ENCODE measurements around the gene THRAP3. TPM values are rescaled to one million over a fixed set of nuclear protein-coding genes. Genes with fewer than 3 reads are reported as not detected.
A peak's percentile ranks its signal among the peaks of the same experiment; 100 is the strongest.

THRAP3 gene
- total RNA-seq, 1 experiment from 2014 or later = 97.5 TPM

- TF ChIP-seq CTCF (IDR thresholded peaks at IDR 0.05; ENCODE audit: unreplicated experiment) = no peak
- Mint-ChIP-seq H3K36me3 (ENCODE audit: insufficient read depth, unreplicated experiment) (peaks cover 59% of the 10 kb centered on the region), H3K4me3 (ENCODE audit: low read depth, unreplicated experiment) (no peak overlapping the region), H3K27ac (ENCODE audit: unreplicated experiment) (no peak overlapping the region), H3K27me3 (ENCODE audit: unreplicated experiment) (no peaks in the 10 kb centered on the region), H3K9me3 (ENCODE audit: low read depth, unreplicated experiment) (no peaks in the 10 kb centered on the region), H3K4me1 (ENCODE audit: low read depth, unreplicated experiment) (no peaks in the 10 kb centered on the region)
- no TSS peak for BruUV-seq (replicated peaks)
- CTCF ChIA-PET = interaction anchor here (0.6 kb wide), 1 partner anchor 16 kb away, joined by 3 read pairs; no protein-coding TSS in a partner anchor
- intact Hi-C loops (cut with micrococcal nuclease; ENCODE audit: unreplicated experiment) = no loop called here
- DNase-seq = no peak
Measured at GRCh38 chr1:36269408-36269838, 45.2 kb downstream of the THRAP3 start.

DNA sequence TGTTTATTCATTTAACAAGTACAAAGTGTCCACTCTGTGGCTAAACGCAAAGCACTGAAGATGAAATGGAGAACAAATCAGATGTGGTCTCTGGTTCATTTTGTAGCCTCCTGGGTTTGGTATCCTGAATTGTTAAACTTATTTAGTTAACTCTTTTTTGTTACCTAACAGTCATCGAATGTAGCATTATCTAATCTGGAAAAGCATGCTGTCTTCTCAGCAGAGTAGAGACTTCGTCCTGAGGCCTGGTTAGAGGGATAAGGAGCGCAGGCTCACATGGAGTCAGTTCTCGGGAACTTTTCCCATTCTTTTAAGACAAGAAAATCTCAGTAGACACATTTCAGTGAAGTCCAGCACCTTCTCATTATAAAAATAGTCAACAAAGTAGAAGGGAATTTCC, 48.8 kb downstream of the THRAP3 start:
- TF ChIP-seq CTCF (IDR thresholded peaks at IDR 0.05; ENCODE audit: unreplicated experiment) = no peak
- intact Hi-C loops (cut with micrococcal nuclease; ENCODE audit: unreplicated experiment) = no loop called here
- no TSS peak for BruUV-seq (replicated peaks)
- Mint-ChIP-seq H3K36me3 (ENCODE audit: insufficient read depth, unreplicated experiment) (peaks cover 51% of the 10 kb centered on the region), H3K27ac (ENCODE audit: unreplicated experiment) (peak overlapping the region; percentile 5), H3K4me1 (ENCODE audit: low read depth, unreplicated experiment) (no peaks in the 10 kb centered on the region), H3K9me3 (ENCODE audit: low read depth, unreplicated experiment) (no peaks in the 10 kb centered on the region), H3K4me3 (ENCODE audit: low read depth, unreplicated experiment) (no peak overlapping the region), H3K27me3 (ENCODE audit: unreplicated experiment) (no peaks in the 10 kb centered on the region)
- no peak for DNase-seq
- CTCF ChIA-PET = no interaction called here

GRCh38 chr1:36274201-36274600, 50.0 kb downstream of the THRAP3 start:
- H3K4me1 Mint-ChIP-seq (ENCODE audit: low read depth, unreplicated experiment) = no peaks in the 10 kb centered on the region
- no peak overlapping the region for H3K27ac Mint-ChIP-seq (ENCODE audit: unreplicated experiment)
- intact Hi-C loops (cut with micrococcal nuclease; ENCODE audit: unreplicated experiment) = no loop called here
- H3K4me3 Mint-ChIP-seq (ENCODE audit: low read depth, unreplicated experiment) = no peak overlapping the region
- no peaks in the 10 kb centered on the region for H3K9me3 Mint-ChIP-seq (ENCODE audit: low read depth, unreplicated experiment)
- no peak for TF ChIP-seq CTCF (IDR thresholded peaks at IDR 0.05; ENCODE audit: unreplicated experiment)
- CTCF ChIA-PET = interaction anchor here (0.6 kb wide), 1 partner anchor 66 kb away, joined by 3 read pairs; no protein-coding TSS in a partner anchor
- no peaks in the 10 kb centered on the region for H3K27me3 Mint-ChIP-seq (ENCODE audit: unreplicated experiment)
- DNase-seq = no peak
- peaks cover 40% of the 10 kb centered on the region for H3K36me3 Mint-ChIP-seq (ENCODE audit: insufficient read depth, unreplicated experiment)
- no TSS peak for BruUV-seq (replicated peaks)

GRCh38 chr1:36276688-36277087, 52.4 kb downstream of the THRAP3 start:
- TF ChIP-seq CTCF (IDR thresholded peaks at IDR 0.05; ENCODE audit: unreplicated experiment) = no peak
- Mint-ChIP-seq H3K27ac (ENCODE audit: unreplicated experiment) (no peak overlapping the region), H3K27me3 (ENCODE audit: unreplicated experiment) (no peaks in the 10 kb centered on the region), H3K4me1 (ENCODE audit: low read depth, unreplicated experiment) (no peaks in the 10 kb centered on the region), H3K9me3 (ENCODE audit: low read depth, unreplicated experiment) (no peaks in the 10 kb centered on the region), H3K4me3 (ENCODE audit: low read depth, unreplicated experiment) (no peak overlapping the region), H3K36me3 (ENCODE audit: insufficient read depth, unreplicated experiment) (peaks cover 16% of the 10 kb centered on the region)
- no peak for DNase-seq
- CTCF ChIA-PET = interaction anchor here (0.7 kb wide), 2 partner anchors 40 to 147 kb away, joined by 4 read pairs; no protein-coding TSS in a partner anchor
- no TSS peak for BruUV-seq (replicated peaks)
- intact Hi-C loops (cut with micrococcal nuclease; ENCODE audit: unreplicated experiment) = no loop called here

All from Calu3 (cell line).